ENCODE measurements around the gene SHISAL1.

SHISAL1 gene

DNA sequence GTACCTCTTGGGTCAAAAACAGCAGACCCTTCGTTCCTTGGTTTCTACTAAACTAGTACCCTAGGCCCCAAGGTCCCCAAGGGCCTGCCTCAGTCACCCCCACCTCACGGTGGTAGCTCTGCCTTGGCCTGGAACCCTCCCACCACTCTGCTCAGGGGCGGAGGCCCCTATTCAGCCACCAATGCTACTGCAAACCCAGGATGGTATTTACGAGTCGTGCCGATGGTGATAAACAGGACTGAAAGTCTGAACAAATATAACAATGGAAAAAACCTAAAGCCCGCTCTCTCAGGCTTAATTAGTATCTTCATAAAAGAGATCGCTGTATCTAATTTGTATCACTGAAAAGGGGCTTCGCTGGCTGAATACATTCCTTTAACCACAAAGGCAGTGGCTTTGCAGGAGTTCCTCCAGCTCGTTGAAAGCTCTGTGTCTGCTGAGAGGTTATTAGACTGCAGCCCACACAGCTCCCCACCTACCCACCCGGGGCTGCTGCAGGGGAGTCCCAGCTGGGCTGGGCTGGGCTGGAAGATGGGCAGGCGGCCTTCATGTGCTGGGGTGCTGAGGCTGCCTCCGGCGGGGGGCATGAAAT lies 15.2 kb downstream of the SHISAL1 start:
- Histone ChIP-seq H3K27me3 (replicated peaks; ENCODE audit: insufficient read depth, low read length) (peaks cover 96% of the 10 kb centered on the region), H3K9ac (ENCODE audit: low read length) (no peak overlapping the region), H3K36me3 (replicated peaks; ENCODE audit: insufficient read depth, low read length) (no peaks in the 10 kb centered on the region), H3K9me2 (replicated peaks; ENCODE audit: insufficient read depth, low read length) (no peaks in the 10 kb centered on the region), H3K4me2 (ENCODE audit: low read depth, low read length) (no peak overlapping the region), H2AFZ (ENCODE audit: low read length) (no peak overlapping the region), H3K9me3 (replicated peaks; ENCODE audit: insufficient read depth, low read length) (no peaks in the 10 kb centered on the region), H3F3A (ENCODE audit: insufficient read depth, low read length) (no peaks in the 10 kb centered on the region), H3K79me2 (ENCODE audit: low read length) (no peaks in the 10 kb centered on the region), H3K4me1 (ENCODE audit: low read length) (no peaks in the 10 kb centered on the region), H3K4me3 (ENCODE audit: low read length) (no peak overlapping the region), H4K20me1 (ENCODE audit: insufficient read depth, low read length) (no peaks in the 10 kb centered on the region), H3K27ac (ENCODE audit: low read length) (no peak overlapping the region)
- DNase-seq: no peak
- TF ChIP-seq EZH2 (optimal IDR thresholded peaks at IDR 0.05; ENCODE audit: low read depth, low read length) (no peak), EZH2phosphoT487 (IDR thresholded peaks at IDR 0.05; ENCODE audit: low read length) (no peak)
- TF ChIP-seq, protein P1, sequence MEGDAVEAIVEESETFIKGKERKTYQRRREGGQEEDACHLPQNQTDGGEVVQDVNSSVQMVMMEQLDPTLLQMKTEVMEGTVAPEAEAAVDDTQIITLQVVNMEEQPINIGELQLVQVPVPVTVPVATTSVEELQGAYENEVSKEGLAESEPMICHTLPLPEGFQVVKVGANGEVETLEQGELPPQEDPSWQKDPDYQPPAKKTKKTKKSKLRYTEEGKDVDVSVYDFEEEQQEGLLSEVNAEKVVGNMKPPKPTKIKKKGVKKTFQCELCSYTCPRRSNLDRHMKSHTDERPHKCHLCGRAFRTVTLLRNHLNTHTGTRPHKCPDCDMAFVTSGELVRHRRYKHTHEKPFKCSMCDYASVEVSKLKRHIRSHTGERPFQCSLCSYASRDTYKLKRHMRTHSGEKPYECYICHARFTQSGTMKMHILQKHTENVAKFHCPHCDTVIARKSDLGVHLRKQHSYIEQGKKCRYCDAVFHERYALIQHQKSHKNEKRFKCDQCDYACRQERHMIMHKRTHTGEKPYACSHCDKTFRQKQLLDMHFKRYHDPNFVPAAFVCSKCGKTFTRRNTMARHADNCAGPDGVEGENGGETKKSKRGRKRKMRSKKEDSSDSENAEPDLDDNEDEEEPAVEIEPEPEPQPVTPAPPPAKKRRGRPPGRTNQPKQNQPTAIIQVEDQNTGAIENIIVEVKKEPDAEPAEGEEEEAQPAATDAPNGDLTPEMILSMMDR (IDR thresholded peaks at IDR 0.05; ENCODE audit: low read length): no peak

DNA sequence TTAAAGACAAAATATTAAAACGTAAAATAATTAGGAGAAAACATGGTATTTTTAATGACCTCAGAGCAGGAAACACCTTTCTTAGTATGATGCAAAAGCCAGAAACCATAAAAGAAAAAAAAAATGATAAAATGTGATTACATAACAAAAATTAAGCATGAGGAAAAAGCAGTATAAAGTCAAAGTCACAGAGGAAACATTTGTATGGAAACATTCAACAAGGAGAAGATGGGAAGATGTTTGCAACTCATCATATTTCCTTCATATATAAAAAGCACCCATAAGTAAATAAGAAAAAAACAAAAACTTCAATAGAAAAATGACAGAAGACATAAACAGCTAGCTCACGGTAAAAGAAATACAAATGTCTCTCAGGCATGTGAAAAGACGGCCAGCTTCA lies 17.3 kb downstream of the SHISAL1 start:
- no peaks in the 10 kb centered on the region for H3K9me2 ChIP-seq (replicated peaks; ENCODE audit: insufficient read depth, low read length)
- no peak overlapping the region for H3K9ac ChIP-seq (ENCODE audit: low read length)
- H2AFZ ChIP-seq (ENCODE audit: low read length): no peak overlapping the region
- no peaks in the 10 kb centered on the region for H4K20me1 ChIP-seq (ENCODE audit: insufficient read depth, low read length)
- no peak overlapping the region for H3K4me2 ChIP-seq (ENCODE audit: low read depth, low read length)
- H3K36me3 ChIP-seq (replicated peaks; ENCODE audit: insufficient read depth, low read length): no peaks in the 10 kb centered on the region
- H3K4me3 ChIP-seq (ENCODE audit: low read length): no peak overlapping the region
- H3F3A ChIP-seq (ENCODE audit: insufficient read depth, low read length): no peaks in the 10 kb centered on the region
- no peaks in the 10 kb centered on the region for H3K79me2 ChIP-seq (ENCODE audit: low read length)
- no peaks in the 10 kb centered on the region for H3K4me1 ChIP-seq (ENCODE audit: low read length)
- peaks cover 97% of the 10 kb centered on the region for H3K27me3 ChIP-seq (replicated peaks; ENCODE audit: insufficient read depth, low read length)
- H3K9me3 ChIP-seq (replicated peaks; ENCODE audit: insufficient read depth, low read length): no peaks in the 10 kb centered on the region
- no peak overlapping the region for H3K27ac ChIP-seq (ENCODE audit: low read length)
- no peak for DNase-seq
- TF ChIP-seq EZH2 (optimal IDR thresholded peaks at IDR 0.05; ENCODE audit: low read depth, low read length) (no peak), EZH2phosphoT487 (IDR thresholded peaks at IDR 0.05; ENCODE audit: low read length) (no peak)
- TF ChIP-seq, protein P1 (IDR thresholded peaks at IDR 0.05; ENCODE audit: low read length): no peak

DNA sequence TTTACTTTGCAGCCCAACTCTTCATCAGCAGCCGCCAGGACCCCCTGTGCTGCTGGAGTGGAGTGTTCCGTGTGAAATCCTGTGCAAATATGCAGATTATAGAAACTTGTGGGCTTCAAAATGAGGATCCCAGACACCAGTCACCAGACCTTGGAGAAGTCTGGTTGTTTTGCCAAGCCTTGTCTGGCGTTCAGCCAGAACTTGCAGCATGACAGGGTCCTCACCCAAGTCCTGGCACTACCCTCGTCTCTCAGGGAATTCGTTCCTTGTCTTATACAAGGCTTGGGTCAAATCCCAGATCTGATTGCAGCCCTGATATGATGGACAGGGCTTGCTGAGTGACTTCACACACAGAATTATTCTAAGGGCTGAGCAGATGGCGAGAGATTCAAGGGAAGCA lies 18.9 kb downstream of the SHISAL1 start:
- H3K79me2 ChIP-seq (ENCODE audit: low read length): no peaks in the 10 kb centered on the region
- peaks cover 97% of the 10 kb centered on the region for H3K27me3 ChIP-seq (replicated peaks; ENCODE audit: insufficient read depth, low read length)
- no peak overlapping the region for H3K4me3 ChIP-seq (ENCODE audit: low read length)
- no peaks in the 10 kb centered on the region for H4K20me1 ChIP-seq (ENCODE audit: insufficient read depth, low read length)
- H3K9me2 ChIP-seq (replicated peaks; ENCODE audit: insufficient read depth, low read length): no peaks in the 10 kb centered on the region
- H3K4me2 ChIP-seq (ENCODE audit: low read depth, low read length): no peak overlapping the region
- TF ChIP-seq EZH2phosphoT487 (IDR thresholded peaks at IDR 0.05; ENCODE audit: low read length): no peak
- no peak for TF ChIP-seq EZH2 (optimal IDR thresholded peaks at IDR 0.05; ENCODE audit: low read depth, low read length)
- TF ChIP-seq, protein P1 (IDR thresholded peaks at IDR 0.05; ENCODE audit: low read length): no peak
- no peaks in the 10 kb centered on the region for H3K4me1 ChIP-seq (ENCODE audit: low read length)
- H3K9ac ChIP-seq (ENCODE audit: low read length): no peak overlapping the region
- H3K36me3 ChIP-seq (replicated peaks; ENCODE audit: insufficient read depth, low read length): no peaks in the 10 kb centered on the region
- H2AFZ ChIP-seq (ENCODE audit: low read length): no peak overlapping the region
- no peaks in the 10 kb centered on the region for H3K9me3 ChIP-seq (replicated peaks; ENCODE audit: insufficient read depth, low read length)
- no peaks in the 10 kb centered on the region for H3F3A ChIP-seq (ENCODE audit: insufficient read depth, low read length)
- DNase-seq: no peak
- H3K27ac ChIP-seq (ENCODE audit: low read length): no peak overlapping the region
